ENCODE results near the gene HAPLN3.

DNA sequence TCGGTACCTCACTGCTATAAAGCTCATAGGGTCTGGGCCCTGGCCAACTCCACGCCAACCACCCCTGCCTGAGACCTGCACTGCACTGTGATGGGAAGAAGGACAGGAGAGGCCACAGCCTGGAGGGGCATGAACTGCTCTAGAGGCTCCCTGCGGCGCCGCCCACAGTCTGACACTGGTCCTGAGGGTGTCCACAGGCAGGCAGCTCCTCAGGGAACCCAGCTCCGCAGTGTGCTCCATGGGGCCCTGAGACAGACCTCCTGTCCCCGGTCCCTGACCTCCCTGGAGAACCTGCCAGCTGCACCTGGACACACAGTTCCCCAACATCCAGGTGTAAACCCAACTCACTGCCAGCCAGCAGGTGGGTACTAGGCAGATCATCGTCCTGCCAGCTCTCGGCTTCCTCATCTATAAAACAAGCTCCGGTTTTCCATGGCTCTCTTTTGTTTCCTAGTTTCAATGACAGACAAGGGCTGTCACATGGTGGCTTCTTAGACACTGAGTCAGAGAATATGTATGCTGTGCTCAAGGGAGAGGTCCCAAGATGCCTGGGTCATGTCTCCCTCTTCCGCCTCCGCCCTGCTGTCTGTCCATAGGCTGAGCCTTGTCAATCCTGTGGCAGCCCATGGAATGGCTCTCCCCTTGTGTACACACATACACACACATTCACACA lies 5.1 kb upstream of the HAPLN3 start:
- TF ChIP-seq CTCF (IDR thresholded peaks at IDR 0.05) (no peak), POLR2A (IDR thresholded peaks at IDR 0.05) (no peak)
